Stimulated activated CD8-positive, alpha-beta memory T cell treated with anti-CD3 and anti-CD28 coated beads, Interleukin-4, amount 100 ng/mL, for 24 hours (primary cell): ENCODE measurements around the gene MICAL2.

ENCODE experiments used
- DNase-seq: peaks from one replicate; pipeline ENCODE4 v3.0.0-alpha.2; 2020; ENCODE audit warnings: low read depth

The MICAL2 gene

GRCh38 chr11:12247543-12248254, 137.3 kb downstream of the MICAL2 start:
- DNase-seq: no peak

- DNase-seq: no peak
These were observed 137.9 kb downstream of the MICAL2 start for GRCh38 chr11:12248330-12248729.

GRCh38 chr11:12249590-12250260, 139.3 kb downstream of the MICAL2 start:
- DNase-seq: no peak

GRCh38 chr11:12251666-12252560, 141.5 kb downstream of the MICAL2 start:
- no peak for DNase-seq

GRCh38 chr11:12253843-12254281, 143.5 kb downstream of the MICAL2 start:
- no peak for DNase-seq

- DNase-seq: no peak
These were observed 148.1 kb downstream of the MICAL2 start for GRCh38 chr11:12258451-12258850.

GRCh38 chr11:12259956-12260355, 149.6 kb downstream of the MICAL2 start:
- DNase-seq: no peak

GRCh38 chr11:12260731-12261521, 150.5 kb downstream of the MICAL2 start:
- no peak for DNase-seq

- DNase-seq: no peak
These were observed 151.2 kb downstream of the MICAL2 start for GRCh38 chr11:12261551-12261950.

- no peak for DNase-seq
These were observed 152.8 kb downstream of the MICAL2 start for GRCh38 chr11:12263141-12263693.

- DNase-seq: no peak
These were observed 154.0 kb downstream of the MICAL2 start for GRCh38 chr11:12264361-12264760.

GRCh38 chr11:12266132-12266531, 155.7 kb downstream of the MICAL2 start:
- DNase-seq: no peak

- DNase-seq: no peak
These were observed 156.6 kb downstream of the MICAL2 start for GRCh38 chr11:12266943-12267342.

- DNase-seq: no peak
These were observed 157.5 kb downstream of the MICAL2 start for GRCh38 chr11:12267921-12268320.

GRCh38 chr11:12269104-12269441, 158.7 kb downstream of the MICAL2 start:
- no peak for DNase-seq

- DNase-seq: no peak
These were observed 159.2 kb downstream of the MICAL2 start for GRCh38 chr11:12269446-12270214.

GRCh38 chr11:12270215-12270797, 159.9 kb downstream of the MICAL2 start:
- no peak for DNase-seq

- DNase-seq: no peak
These were observed 160.4 kb downstream of the MICAL2 start for GRCh38 chr11:12270817-12271216.

- DNase-seq: no peak
These were observed 160.9 kb downstream of the MICAL2 start for GRCh38 chr11:12271241-12271640.

- DNase-seq: no peak
These were observed 161.5 kb downstream of the MICAL2 start for GRCh38 chr11:12271826-12272366.
